Stomach (tissue), 9 donors: Measurements from ENCODE around the gene ARGFX. TPM values are rescaled to one million over a fixed set of nuclear protein-coding genes. Genes with fewer than 3 reads are reported as not detected.

ENCODE experiments used
- DNase-seq, 2 donors: peaks; one replicate each; pipeline versions ENCODE4 v3.0.0 to v3.0.0-alpha.2; 2013 to 2019
- H3K27ac ChIP-seq, 5 donors: fragments of 200-600 bp in 4 of 5; sonication (generic) in 4 of 5; one replicate each; pipeline ENCODE4 v1.5.1; 2013 to 2019; ENCODE audit warnings: mild to moderate bottlenecking in 1 of 5, moderate library complexity in 1 of 5
- H3K27me3 ChIP-seq, 3 donors: fragments of 200-600 bp; sonication (generic); one replicate each; pipeline ENCODE4 v1.5.1; 2017 to 2019; ENCODE audit warnings: mixed run types in 1 of 3
- H3K36me3 ChIP-seq, 4 donors: fragments of 200-600 bp; sonication (generic); 1 replicate in 3 of 4; 2 replicates in 1 of 4; pipeline ENCODE4 v1.5.1; 2016 to 2019
- H3K4me1 ChIP-seq, 4 donors: fragments of 200-600 bp; sonication (generic); one replicate each; pipeline ENCODE4 v1.5.1; 2016 to 2019
- H3K4me3 ChIP-seq, 4 donors: fragments of 200-600 bp; sonication (generic) in 3 of 4; one replicate each; pipeline ENCODE4 v1.5.1; 2016 to 2019; ENCODE audit warnings: mild to moderate bottlenecking in 1 of 4
- H3K9me3 ChIP-seq, 4 donors: fragments of 200-600 bp; sonication (generic); one replicate each; pipeline ENCODE4 v1.5.1; 2016 to 2019
- CTCF ChIP-seq, 7 experiments: fragments of 450-650 bp in 4 of 7; fragments of 200-600 bp in 3 of 7; sonication (generic) in 3 of 7; IDR thresholded peaks; one replicate each; pipeline ENCODE4 v1.5.1; 2016 to 2019; ENCODE audit warnings: antibody characterized with exemption in 7 of 7, control low read depth in 2 of 7, mild to moderate bottlenecking in 1 of 7
- EP300 ChIP-seq: sonication (generic); formaldehyde crosslinking; IDR thresholded peaks from one replicate; pipeline ENCODE4 v1.6.1; 2017; ENCODE audit warnings: antibody characterized with exemption
- POLR2A ChIP-seq, 4 donors: fragments of 450-650 bp; IDR thresholded peaks; one replicate each; pipeline ENCODE4 v1.6.1; 2016; ENCODE audit warnings: antibody characterized with exemption in 4 of 4, control low read depth in 2 of 4, mild to moderate bottlenecking in 1 of 4, moderate library complexity in 1 of 4
- POLR2AphosphoS5 ChIP-seq, 3 donors: sonication (generic); formaldehyde crosslinking; IDR thresholded peaks; one replicate each; pipeline ENCODE4 v1.6.1; 2016; ENCODE audit warnings: antibody characterized with exemption in 3 of 3
- WGBS, 5 donors: extraction: QIAGEN DNeasy Blood & Tissue Kit in 3 of 5; methylation state at CpG; one replicate each; pipeline versions ENCODE4 v1.1.5 to v1.1.7; 2013 to 2018; 5-methylcytosine and 5-hydroxymethylcytosine counted together
- intact Hi-C: fragments of 100-400 bp; cut with DNase I; formaldehyde crosslinking; loops from one replicate; pipeline ENCODE4 v1.15.1; 2023; ENCODE audit warnings: low total_unique reads
- polyA plus RNA-seq, 3 donors: library from polyadenylated mRNA; stranded (reverse); fragments of 200-250 nt; gene quantifications; one replicate each; pipeline ENCODE4 v1.2.3, GENCODE V29; 2013
- total RNA-seq, 5 donors: library from RNA; depleted of rRNA; stranded (reverse); fragments of >200 nt; gene quantifications; one replicate each; pipeline versions ENCODE4 v1.1.0 to v1.2.3, GENCODE V29; 2014 to 2016
- donor health status: healthy with polysubstance abuse.
- donor health status: Bipolar disorder and iron deficiency.
- donor health status: healthy.

ARGFX gene
- total and polyA plus RNA-seq, 8 donors: not detected

DNA sequence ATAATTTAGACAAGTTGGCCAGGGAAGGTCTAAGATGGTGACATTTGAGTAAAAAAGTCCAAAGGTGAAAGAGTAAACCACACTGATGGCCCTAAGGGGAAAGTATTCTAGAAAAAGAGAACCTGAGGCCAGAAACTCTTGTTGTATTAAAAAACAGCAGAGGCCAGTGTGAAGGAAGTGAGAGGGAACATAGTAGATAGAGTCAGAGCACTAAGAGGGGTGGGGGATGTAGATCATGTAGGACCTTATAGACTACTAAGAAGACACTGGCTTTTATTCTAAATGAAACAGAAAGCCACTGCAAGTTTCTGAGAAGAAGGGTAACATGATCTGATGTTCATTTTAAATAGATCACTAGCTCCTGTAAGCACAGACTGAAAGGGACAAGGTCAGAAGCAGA is 36.5 kb upstream of the ARGFX start:
- Histone ChIP-seq H3K27me3 (no peaks in the 10 kb centered on the region), H3K9me3 (no peaks in the 10 kb centered on the region), H3K4me3 (no peak overlapping the region), H3K4me1 (no peaks in the 10 kb centered on the region), H3K36me3 (no peaks in the 10 kb centered on the region), H3K27ac (no peak overlapping the region)
- intact Hi-C loops: no loop called here
- DNase-seq: no peak
- TF ChIP-seq POLR2AphosphoS5 (IDR thresholded peaks at IDR 0.05): no peak
- no peak for TF ChIP-seq CTCF (IDR thresholded peaks at IDR 0.05)
- no peak for TF ChIP-seq EP300
- no peak for TF ChIP-seq POLR2A (IDR thresholded peaks at IDR 0.05)

- TF ChIP-seq CTCF (IDR thresholded peaks at IDR 0.05): no peak
- TF ChIP-seq POLR2A (IDR thresholded peaks at IDR 0.05): no peak
- TF ChIP-seq EP300: no peak
- TF ChIP-seq POLR2AphosphoS5 (IDR thresholded peaks at IDR 0.05): no peak
- H3K36me3 ChIP-seq: no peaks in the 10 kb centered on the region
- H3K9me3 ChIP-seq: no peaks in the 10 kb centered on the region
- peaks cover 6 to 15% (median 10%) of the 10 kb centered on the region in 4 donors for H3K4me1 ChIP-seq
- no peak for DNase-seq
- intact Hi-C loops: no loop called here
- H3K27me3 ChIP-seq: no peaks in the 10 kb centered on the region
- no peak overlapping the region for H3K27ac ChIP-seq
- H3K4me3 ChIP-seq: no peak overlapping the region
Measured at GRCh38 chr3:121542924-121543323, 24.8 kb upstream of the ARGFX start.

- Histone ChIP-seq H3K4me1 (peaks cover 6 to 15% (median 10%) of the 10 kb centered on the region in 4 donors), H3K9me3 (no peaks in the 10 kb centered on the region), H3K4me3 (peak overlapping the region; percentile 54 to 86 (median 68)), H3K36me3 (no peaks in the 10 kb centered on the region), H3K27ac (peak overlapping the region in 2 of 5 donors; percentile 72 to 84), H3K27me3 (no peaks in the 10 kb centered on the region)
- WGBS, 5 donors: 2 to 5% (median 4%) methylated on average over 18 of the region's 18 CpGs
- intact Hi-C loops: no loop called here
- TF ChIP-seq POLR2A (IDR thresholded peaks at IDR 0.05) (no peak), POLR2AphosphoS5 (IDR thresholded peaks at IDR 0.05) (no peak), EP300 (no peak), CTCF (IDR thresholded peaks at IDR 0.05) (no peak)
- DNase-seq: peak in 1 of 2 donors; percentile 30
Measured at GRCh38 chr3:121545049-121545573, 22.6 kb upstream of the ARGFX start.

GRCh38 chr3:121545574-121546455 is 21.9 kb upstream of the ARGFX start, which contains the start of gene POLQ:
POLQ (minus strand) TSS chr3:121545988; CDS start chr3:121545877, 111 bp downstream.
- Histone ChIP-seq H3K4me1 (peaks cover 6 to 15% (median 10%) of the 10 kb centered on the region in 4 donors), H3K9me3 (no peaks in the 10 kb centered on the region), H3K4me3 (peak within 1 kb of the TSS; percentile 54 to 86 (median 68)), H3K36me3 (no peaks in the 10 kb centered on the region), H3K27me3 (no peaks in the 10 kb centered on the region), H3K27ac (peak within 1 kb of the TSS; percentile 72 to 84 (median 80))
- DNase-seq: peak; percentile 91 to 97
- no peak for TF ChIP-seq POLR2A (IDR thresholded peaks at IDR 0.05)
- no peak for TF ChIP-seq CTCF (IDR thresholded peaks at IDR 0.05)
- peak; percentile 17 to 64 (median 54) for TF ChIP-seq POLR2AphosphoS5 (IDR thresholded peaks at IDR 0.05)
- TF ChIP-seq EP300: no peak
- WGBS, 5 donors: 0 to 1% (median 0%) methylated on average over 35 to 42 of the region's 42 CpGs
- intact Hi-C loops: no loop called here
